Peyer's patch (tissue), 4 donors: ENCODE data around the gene KRTAP1-4. TPM values are rescaled to one million over a fixed set of nuclear protein-coding genes. Genes with fewer than 3 reads are reported as not detected.

Source experiments
- DNase-seq, 3 donors: peaks; one replicate each; pipeline ENCODE4 v3.0.0-alpha.2; 2017 to 2019
- H3K27ac ChIP-seq, 4 donors: fragments of 200-600 bp; sonication (generic); one replicate each; pipeline ENCODE4 v1.5.1; 2016 to 2019
- H3K27me3 ChIP-seq, 2 donors: fragments of 200-600 bp; sonication (generic); one replicate each; pipeline ENCODE4 v1.5.1; 2019
- H3K36me3 ChIP-seq, 3 donors: fragments of 200-600 bp; sonication (generic); one replicate each; pipeline ENCODE4 v1.5.1; 2016 to 2019
- H3K4me1 ChIP-seq, 4 donors: fragments of 200-600 bp; sonication (generic); one replicate each; pipeline ENCODE4 v1.5.1; 2016 to 2019
- H3K4me3 ChIP-seq, 4 donors: fragments of 200-600 bp; sonication (generic); 1 replicate in 3 of 4; 2 replicates in 1 of 4; pipeline ENCODE4 v1.5.1; 2016 to 2019; ENCODE audit warnings: mild to moderate bottlenecking in 1 of 4
- H3K9me3 ChIP-seq, 4 donors: fragments of 200-600 bp; sonication (generic); one replicate each; pipeline ENCODE4 v1.5.1; 2016 to 2019; ENCODE audit warnings: mild to moderate bottlenecking in 1 of 4
- CTCF ChIP-seq, 6 experiments: fragments of 450-650 bp in 4 of 6; fragments of 200-600 bp in 2 of 6; sonication (generic) in 1 of 6; IDR thresholded peaks; one replicate each; pipeline ENCODE4 v1.5.1; 2017 to 2019; ENCODE audit warnings: antibody characterized with exemption in 6 of 6, mild to moderate bottlenecking in 3 of 6, moderate library complexity in 1 of 6
- POLR2A ChIP-seq, 2 donors: fragments of 450-650 bp; IDR thresholded peaks; one replicate each; pipeline ENCODE4 v1.5.1; 2017; ENCODE audit warnings: antibody characterized with exemption in 2 of 2, mild to moderate bottlenecking in 2 of 2, moderate library complexity in 2 of 2
- total RNA-seq, 4 donors: library from RNA; depleted of rRNA; stranded (reverse); fragments of >200 nt; gene quantifications; one replicate each; pipeline ENCODE4 v1.1.0, GENCODE V29; 2016

Gene KRTAP1-4
- total RNA-seq, 4 donors from 2014 or later, result not detected

GRCh38 chr17:41016578-41017215, 13.3 kb downstream of the KRTAP1-4 start:
- TF ChIP-seq POLR2A (IDR thresholded peaks at IDR 0.05) (no peak), CTCF (IDR thresholded peaks at IDR 0.05) (no peak)
- Histone ChIP-seq H3K9me3 (no peaks in the 10 kb centered on the region), H3K27me3 (no peaks in the 10 kb centered on the region), H3K4me1 (no peaks in the 10 kb centered on the region), H3K27ac (no peak overlapping the region), H3K4me3 (no peak overlapping the region), H3K36me3 (no peaks in the 10 kb centered on the region)
- DNase-seq, result no peak

GRCh38 chr17:41015454-41015853, 14.5 kb downstream of the KRTAP1-4 start:
- no peaks in the 10 kb centered on the region for H3K36me3 ChIP-seq
- DNase-seq, result no peak
- TF ChIP-seq POLR2A (IDR thresholded peaks at IDR 0.05) (no peak), CTCF (IDR thresholded peaks at IDR 0.05) (no peak)

GRCh38 chr17:41013606-41014005, 16.4 kb downstream of the KRTAP1-4 start:
- TF ChIP-seq CTCF (IDR thresholded peaks at IDR 0.05), result no peak
- TF ChIP-seq POLR2A (IDR thresholded peaks at IDR 0.05), result no peak
- Histone ChIP-seq H3K9me3 (no peaks in the 10 kb centered on the region), H3K27ac (no peak overlapping the region), H3K4me1 (no peaks in the 10 kb centered on the region), H3K27me3 (no peaks in the 10 kb centered on the region), H3K36me3 (no peaks in the 10 kb centered on the region), H3K4me3 (no peak overlapping the region)
- DNase-seq, result no peak

More at GRCh38 chr17:41015454-41015853, 14.5 kb downstream of the KRTAP1-4 start:
- Histone ChIP-seq H3K4me3 (no peak overlapping the region), H3K9me3 (no peaks in the 10 kb centered on the region), H3K27ac (no peak overlapping the region), H3K4me1 (no peaks in the 10 kb centered on the region), H3K27me3 (no peaks in the 10 kb centered on the region)

GRCh38 chr17:41013181-41013580, 16.8 kb downstream of the KRTAP1-4 start:
- DNase-seq, result no peak
- H3K27me3 ChIP-seq, result no peaks in the 10 kb centered on the region
- TF ChIP-seq POLR2A (IDR thresholded peaks at IDR 0.05), result no peak
- TF ChIP-seq CTCF (IDR thresholded peaks at IDR 0.05), result no peak
- H3K4me3 ChIP-seq, result no peak overlapping the region
- H3K27ac ChIP-seq, result no peak overlapping the region
- no peaks in the 10 kb centered on the region for H3K9me3 ChIP-seq
- H3K36me3 ChIP-seq, result no peaks in the 10 kb centered on the region
- no peaks in the 10 kb centered on the region for H3K4me1 ChIP-seq

GRCh38 chr17:41012326-41013120, 17.5 kb downstream of the KRTAP1-4 start:
- TF ChIP-seq CTCF (IDR thresholded peaks at IDR 0.05) (no peak), POLR2A (IDR thresholded peaks at IDR 0.05) (no peak)
- H3K27me3 ChIP-seq, result no peaks in the 10 kb centered on the region
- no peak overlapping the region for H3K4me3 ChIP-seq
- H3K4me1 ChIP-seq, result no peaks in the 10 kb centered on the region
- no peak for DNase-seq
- H3K27ac ChIP-seq, result no peak overlapping the region
- H3K36me3 ChIP-seq, result no peaks in the 10 kb centered on the region
- H3K9me3 ChIP-seq, result no peaks in the 10 kb centered on the region
